ENCODE measurements around the gene ACOT9. TPM values are rescaled to one million over a fixed set of nuclear protein-coding genes. Genes with fewer than 3 reads are reported as not detected.

Gene ACOT9
- total and polyA plus RNA-seq, 10 of the 15 experiments (the other 5 are each of a cell fraction or from before 2014, with no cell fraction given) = 17.4 to 42.5 (median 23.3) TPM

DNA sequence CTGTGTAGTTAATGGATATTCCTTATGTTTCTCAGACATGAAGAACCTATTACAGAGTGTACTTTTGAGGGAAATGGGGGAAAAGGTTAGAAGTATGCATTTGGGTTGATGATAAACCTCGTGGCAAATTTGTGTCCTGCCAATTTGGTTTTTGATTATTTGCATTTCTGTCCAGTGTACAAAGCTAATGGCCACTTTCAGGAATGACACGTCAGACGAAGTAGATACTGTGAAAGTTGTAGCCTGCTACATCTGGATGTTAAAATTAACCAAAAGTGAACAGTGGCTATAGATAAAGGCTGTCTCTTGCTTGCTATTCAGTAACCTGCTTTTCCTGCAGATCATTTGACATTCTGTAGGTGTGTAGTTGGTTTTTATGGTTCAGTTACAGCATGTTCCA, 74.7 kb downstream of the ACOT9 start:
- peak overlapping the region; percentile 65 for H3K4me2 ChIP-seq (ENCODE audit: control insufficient read depth, insufficient read depth)
- no peak overlapping the region; the same call in 1 of the 2 replicates for H2AFZ ChIP-seq (ENCODE audit: control insufficient read depth, low read depth, low read length)
- no peaks in the 10 kb centered on the region for H4K20me1 ChIP-seq (ENCODE audit: control insufficient read depth, insufficient read depth)
- H3K9me3 ChIP-seq (replicated peaks; ENCODE audit: control insufficient read depth, insufficient read depth, low read length) = no peaks in the 10 kb centered on the region; the same call in 2 of the 3 replicates
- POLR2A ChIA-PET = interaction anchor here (1.0 to 1.4 kb wide), 2 partner anchors 152 to 234 kb away, joined by 3 read pairs; no protein-coding TSS in a partner anchor
- no peaks in the 10 kb centered on the region for H3K27me3 ChIP-seq (replicated peaks in 1 of 2; ENCODE audit: control insufficient read depth in 2 of 2, insufficient read depth in 2 of 2, low read length in 1 of 2)
- H3K4me1 ChIP-seq (ENCODE audit: control insufficient read depth, insufficient read depth, low read length) = no peaks in the 10 kb centered on the region; the same call in 1 of the 2 replicates
- CTCF ChIA-PET = interaction anchor here (1.0 kb wide), 1 partner anchor 70 kb away, joined by 3 read pairs; no protein-coding TSS in a partner anchor
- FAIRE-seq = peak; percentile 62
- H3K79me2 ChIP-seq (ENCODE audit: control insufficient read depth, insufficient read depth, low read length) = peaks cover 3% of the 10 kb centered on the region
- H3K36me3 ChIP-seq (ENCODE audit: control insufficient read depth in 2 of 2, insufficient read depth in 2 of 2, low read length in 1 of 2) = no peaks in the 10 kb centered on the region
- H3K9ac ChIP-seq (ENCODE audit: control insufficient read depth, insufficient read depth, low read length) = peak overlapping the region; percentile 66
- 12% methylated on average over 3 of the region's 3 CpGs for WGBS (ENCODE audit: insufficient coverage, insufficient replicate concordance, low lambda C conversion rate, missing lambda C conversion rate)
- RAD21 ChIA-PET (ENCODE audit: unreplicated experiment) = interaction anchor here (1.6 kb wide), 1 partner anchor 386 kb away, joined by 6 read pairs; no protein-coding TSS in a partner anchor
- intact Hi-C loops (cut with micrococcal nuclease; ENCODE audit: unreplicated experiment) = loop anchor here (10.0 kb wide), 1 partner anchor 174 kb away; no protein-coding TSS in a partner anchor
- peak overlapping the region; percentile 71 for H3K4me3 ChIP-seq
- SMC1A ChIA-PET (ENCODE audit: uncharacterized antibody, unreplicated experiment) = interaction anchor here (2.3 kb wide), 1 partner anchor 233 kb away, joined by 6 read pairs; no protein-coding TSS in a partner anchor
- ATAC-seq = peak; percentile 45
- peak overlapping the region; percentile 87 for H3K27ac ChIP-seq (ENCODE audit: control insufficient read depth, insufficient read depth)
- TF ChIP-seq ZNF207 (IDR thresholded peaks at IDR 0.05; ENCODE audit: borderline replicate concordance) (no peak), ZSCAN29 (IDR thresholded peaks at IDR 0.05) (no peak), ETV6 (conservative IDR thresholded peaks at IDR 0.05 in 1 of 2, IDR thresholded peaks at IDR 0.05 in 1 of 2; ENCODE audit: borderline replicate concordance in 1 of 2, low read depth in 1 of 2) (no peak), ZNF622 (IDR thresholded peaks at IDR 0.05) (no peak), GATAD2B (conservative IDR thresholded peaks at IDR 0.05; ENCODE audit: low read depth) (no peak), ASH2L (IDR thresholded peaks at IDR 0.05; ENCODE audit: borderline replicate concordance, low read depth) (no peak), KDM1A (IDR thresholded peaks at IDR 0.05; ENCODE audit: borderline replicate concordance) (no peak), TAF1 (IDR thresholded peaks at IDR 0.05; ENCODE audit: borderline replicate concordance, low read depth, low read length) (no peak), TARDBP (IDR thresholded peaks at IDR 0.05; ENCODE audit: borderline replicate concordance) (no peak), HDAC6 (IDR thresholded peaks at IDR 0.05; ENCODE audit: unreplicated experiment) (no peak), HCFC1 (IDR thresholded peaks at IDR 0.05; ENCODE audit: low read length) (no peak)
- TF ChIP-seq, protein P1, sequence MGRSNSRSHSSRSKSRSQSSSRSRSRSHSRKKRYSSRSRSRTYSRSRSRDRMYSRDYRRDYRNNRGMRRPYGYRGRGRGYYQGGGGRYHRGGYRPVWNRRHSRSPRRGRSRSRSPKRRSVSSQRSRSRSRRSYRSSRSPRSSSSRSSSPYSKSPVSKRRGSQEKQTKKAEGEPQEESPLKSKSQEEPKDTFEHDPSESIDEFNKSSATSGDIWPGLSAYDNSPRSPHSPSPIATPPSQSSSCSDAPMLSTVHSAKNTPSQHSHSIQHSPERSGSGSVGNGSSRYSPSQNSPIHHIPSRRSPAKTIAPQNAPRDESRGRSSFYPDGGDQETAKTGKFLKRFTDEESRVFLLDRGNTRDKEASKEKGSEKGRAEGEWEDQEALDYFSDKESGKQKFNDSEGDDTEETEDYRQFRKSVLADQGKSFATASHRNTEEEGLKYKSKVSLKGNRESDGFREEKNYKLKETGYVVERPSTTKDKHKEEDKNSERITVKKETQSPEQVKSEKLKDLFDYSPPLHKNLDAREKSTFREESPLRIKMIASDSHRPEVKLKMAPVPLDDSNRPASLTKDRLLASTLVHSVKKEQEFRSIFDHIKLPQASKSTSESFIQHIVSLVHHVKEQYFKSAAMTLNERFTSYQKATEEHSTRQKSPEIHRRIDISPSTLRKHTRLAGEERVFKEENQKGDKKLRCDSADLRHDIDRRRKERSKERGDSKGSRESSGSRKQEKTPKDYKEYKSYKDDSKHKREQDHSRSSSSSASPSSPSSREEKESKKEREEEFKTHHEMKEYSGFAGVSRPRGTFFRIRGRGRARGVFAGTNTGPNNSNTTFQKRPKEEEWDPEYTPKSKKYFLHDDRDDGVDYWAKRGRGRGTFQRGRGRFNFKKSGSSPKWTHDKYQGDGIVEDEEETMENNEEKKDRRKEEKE (IDR thresholded peaks at IDR 0.05) = no peak
- TF ChIP-seq, protein P2, sequence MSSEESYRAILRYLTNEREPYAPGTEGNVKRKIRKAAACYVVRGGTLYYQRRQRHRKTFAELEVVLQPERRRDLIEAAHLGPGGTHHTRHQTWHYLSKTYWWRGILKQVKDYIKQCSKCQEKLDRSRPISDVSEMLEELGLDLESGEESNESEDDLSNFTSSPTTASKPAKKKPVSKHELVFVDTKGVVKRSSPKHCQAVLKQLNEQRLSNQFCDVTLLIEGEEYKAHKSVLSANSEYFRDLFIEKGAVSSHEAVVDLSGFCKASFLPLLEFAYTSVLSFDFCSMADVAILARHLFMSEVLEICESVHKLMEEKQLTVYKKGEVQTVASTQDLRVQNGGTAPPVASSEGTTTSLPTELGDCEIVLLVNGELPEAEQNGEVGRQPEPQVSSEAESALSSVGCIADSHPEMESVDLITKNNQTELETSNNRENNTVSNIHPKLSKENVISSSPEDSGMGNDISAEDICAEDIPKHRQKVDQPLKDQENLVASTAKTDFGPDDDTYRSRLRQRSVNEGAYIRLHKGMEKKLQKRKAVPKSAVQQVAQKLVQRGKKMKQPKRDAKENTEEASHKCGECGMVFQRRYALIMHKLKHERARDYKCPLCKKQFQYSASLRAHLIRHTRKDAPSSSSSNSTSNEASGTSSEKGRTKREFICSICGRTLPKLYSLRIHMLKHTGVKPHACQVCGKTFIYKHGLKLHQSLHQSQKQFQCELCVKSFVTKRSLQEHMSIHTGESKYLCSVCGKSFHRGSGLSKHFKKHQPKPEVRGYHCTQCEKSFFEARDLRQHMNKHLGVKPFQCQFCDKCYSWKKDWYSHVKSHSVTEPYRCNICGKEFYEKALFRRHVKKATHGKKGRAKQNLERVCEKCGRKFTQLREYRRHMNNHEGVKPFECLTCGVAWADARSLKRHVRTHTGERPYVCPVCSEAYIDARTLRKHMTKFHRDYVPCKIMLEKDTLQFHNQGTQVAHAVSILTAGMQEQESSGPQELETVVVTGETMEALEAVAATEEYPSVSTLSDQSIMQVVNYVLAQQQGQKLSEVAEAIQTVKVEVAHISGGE (CRISPR knock-in tag; IDR thresholded peaks at IDR 0.05) = no peak
- TF ChIP-seq, protein P3, sequence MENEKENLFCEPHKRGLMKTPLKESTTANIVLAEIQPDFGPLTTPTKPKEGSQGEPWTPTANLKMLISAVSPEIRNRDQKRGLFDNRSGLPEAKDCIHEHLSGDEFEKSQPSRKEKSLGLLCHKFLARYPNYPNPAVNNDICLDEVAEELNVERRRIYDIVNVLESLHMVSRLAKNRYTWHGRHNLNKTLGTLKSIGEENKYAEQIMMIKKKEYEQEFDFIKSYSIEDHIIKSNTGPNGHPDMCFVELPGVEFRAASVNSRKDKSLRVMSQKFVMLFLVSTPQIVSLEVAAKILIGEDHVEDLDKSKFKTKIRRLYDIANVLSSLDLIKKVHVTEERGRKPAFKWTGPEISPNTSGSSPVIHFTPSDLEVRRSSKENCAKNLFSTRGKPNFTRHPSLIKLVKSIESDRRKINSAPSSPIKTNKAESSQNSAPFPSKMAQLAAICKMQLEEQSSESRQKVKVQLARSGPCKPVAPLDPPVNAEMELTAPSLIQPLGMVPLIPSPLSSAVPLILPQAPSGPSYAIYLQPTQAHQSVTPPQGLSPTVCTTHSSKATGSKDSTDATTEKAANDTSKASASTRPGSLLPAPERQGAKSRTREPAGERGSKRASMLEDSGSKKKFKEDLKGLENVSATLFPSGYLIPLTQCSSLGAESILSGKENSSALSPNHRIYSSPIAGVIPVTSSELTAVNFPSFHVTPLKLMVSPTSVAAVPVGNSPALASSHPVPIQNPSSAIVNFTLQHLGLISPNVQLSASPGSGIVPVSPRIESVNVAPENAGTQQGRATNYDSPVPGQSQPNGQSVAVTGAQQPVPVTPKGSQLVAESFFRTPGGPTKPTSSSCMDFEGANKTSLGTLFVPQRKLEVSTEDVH (IDR thresholded peaks at IDR 0.05; ENCODE audit: low read depth, partially characterized antibody) = no peak
- in situ Hi-C loops (cut with MboI) = no loop called here
- no TSS peak for BruUV-seq (replicated peaks)
- DNase-seq (ENCODE audit: low read depth, low spot score) = peak; percentile 24

Data from GM12878 (cell line).